Gastroesophageal sphincter (tissue), 3 donors: ENCODE data around the gene FNDC8.

Source experiments
- CTCF ChIP-seq, 4 experiments: fragments of 200-600 bp in 2 of 4; fragments of 450-650 bp in 2 of 4; sonication (generic) in 1 of 4; IDR thresholded peaks; one replicate each; pipeline ENCODE4 v1.5.1; 2017 to 2019; ENCODE audit warnings: antibody characterized with exemption in 4 of 4, mild to moderate bottlenecking in 2 of 4, moderate library complexity in 2 of 4
- POLR2AphosphoS5 ChIP-seq: sonication (generic); formaldehyde crosslinking; IDR thresholded peaks from one replicate; pipeline ENCODE4 v1.6.1; 2017; ENCODE audit warnings: antibody characterized with exemption

DNA sequence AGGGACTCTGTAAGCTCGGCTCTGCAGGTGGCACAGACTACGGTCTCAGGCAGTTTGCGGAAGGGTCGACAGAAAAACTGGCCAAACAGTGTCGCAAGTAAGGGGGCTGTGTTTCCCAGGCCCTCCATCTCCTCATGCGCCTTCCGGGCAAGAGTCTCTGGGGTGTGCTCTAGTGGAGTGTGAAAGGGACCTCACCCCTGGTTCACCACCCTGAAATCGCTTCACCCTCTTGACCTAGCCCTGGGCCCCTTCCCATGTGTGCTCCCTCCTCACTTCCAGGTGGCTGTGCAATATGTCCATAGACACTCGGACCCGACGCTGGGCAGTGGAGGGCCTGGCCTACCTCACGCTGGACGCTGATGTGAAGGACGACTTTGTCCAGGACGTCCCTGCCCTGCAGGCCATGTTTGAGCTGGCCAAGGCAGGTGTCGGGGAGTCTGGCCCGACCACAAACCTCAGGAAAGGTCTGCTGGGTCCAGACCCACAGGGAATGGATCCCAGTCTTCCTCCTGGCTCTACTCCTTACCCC is 48.5 kb downstream of the FNDC8 start:
- TF ChIP-seq CTCF (IDR thresholded peaks at IDR 0.05) (no peak), POLR2AphosphoS5 (no peak)
